Tibial nerve (tissue), 4 donors: ENCODE data around the gene CROCC2.

ENCODE experiments used
- CTCF ChIP-seq, 5 experiments: fragments of 200-600 bp in 3 of 5; fragments of 450-650 bp in 2 of 5; sonication (generic) in 3 of 5; IDR thresholded peaks; one replicate each; pipeline ENCODE4 v1.5.1; 2016 to 2019; ENCODE audit warnings: antibody characterized with exemption in 5 of 5, mild to moderate bottlenecking in 3 of 5, moderate library complexity in 2 of 5
- EP300 ChIP-seq, 2 donors: sonication (generic); formaldehyde crosslinking; IDR thresholded peaks; one replicate each; pipeline ENCODE4 v1.6.1; 2017; ENCODE audit warnings: antibody characterized with exemption in 2 of 2, mild to moderate bottlenecking in 1 of 2
- POLR2A ChIP-seq, 2 donors: fragments of 450-650 bp; IDR thresholded peaks; one replicate each; pipeline ENCODE4 v1.6.1; 2017; ENCODE audit warnings: antibody characterized with exemption in 2 of 2, mild to moderate bottlenecking in 2 of 2, moderate library complexity in 2 of 2

- TF ChIP-seq CTCF (IDR thresholded peaks at IDR 0.05) (no peak), EP300 (IDR thresholded peaks at IDR 0.05) (no peak), POLR2A (IDR thresholded peaks at IDR 0.05) (no peak)
Observed at GRCh38 chr2:240858321-240858720, 47.8 kb upstream of the CROCC2 start.
